Astrocyte (in vitro differentiated cells and primary cell): ENCODE data around the gene PCID2. TPM values are rescaled to one million over a fixed set of nuclear protein-coding genes. Genes with fewer than 3 reads are reported as not detected.

Experiments
- DNase-seq: peaks from one replicate; pipeline ENCODE4 v3.0.0-alpha.2; 2010; ENCODE audit warnings: low read depth
- FAIRE-seq: peaks from 2 replicates; lab custom pipeline; 2011; peaks lifted over from hg19 to GRCh38; lab: Jason Lieb, UNC
- H2AFZ ChIP-seq: 2 replicates; pipeline ENCODE4 v1.6.0; 2012; ENCODE audit warnings: low read depth, low read length, inconsistent platforms
- H3K27ac ChIP-seq: 2 replicates; pipeline ENCODE4 v1.5.1; 2011; ENCODE audit warnings: low read depth, low read length, inconsistent platforms
- H3K27me3 ChIP-seq: 2 replicates; pipeline ENCODE4 v1.6.0; 2011; ENCODE audit warnings: low read length, inconsistent platforms; ENCODE audit not compliant: insufficient read depth
- H3K36me3 ChIP-seq: 2 replicates; pipeline ENCODE4 v1.5.1; 2011; ENCODE audit warnings: low read length, inconsistent platforms; ENCODE audit not compliant: insufficient read depth
- H3K4me1 ChIP-seq: 2 replicates; pipeline ENCODE4 v1.5.1; 2011; ENCODE audit warnings: low read length, inconsistent platforms; ENCODE audit not compliant: insufficient read depth
- H3K4me2 ChIP-seq: 2 replicates; pipeline ENCODE4 v1.6.0; 2012; ENCODE audit warnings: low read length, inconsistent platforms
- H3K4me3 ChIP-seq: 2 replicates; pipeline ENCODE4 v1.5.1; 2011; ENCODE audit warnings: low read depth, mild to moderate bottlenecking, low read length, inconsistent platforms; ENCODE audit not compliant: insufficient read depth
- H3K79me2 ChIP-seq: 2 replicates; pipeline ENCODE4 v1.6.0; 2012; ENCODE audit warnings: mild to moderate bottlenecking, low read length, inconsistent platforms; ENCODE audit not compliant: insufficient read depth
- H3K9ac ChIP-seq: 2 replicates; pipeline ENCODE4 v1.6.0; 2012; ENCODE audit warnings: mild to moderate bottlenecking, low read length, inconsistent platforms
- H3K9me3 ChIP-seq: 2 replicates; pipeline ENCODE4 v1.5.1; 2012; ENCODE audit warnings: low read depth, mild to moderate bottlenecking, low read length, inconsistent platforms; ENCODE audit not compliant: insufficient read depth
- H4K20me1 ChIP-seq: 2 replicates; pipeline ENCODE4 v1.6.0; 2012; ENCODE audit warnings: low read length, inconsistent platforms; ENCODE audit not compliant: insufficient read depth
- H3K27ac Mint-ChIP-seq: one replicate; pipeline ENCODE4 v1.8.0; 2021; ENCODE audit warnings: mild to moderate bottlenecking, mixed read lengths; ENCODE audit not compliant: unreplicated experiment
- H3K27me3 Mint-ChIP-seq: one replicate; pipeline ENCODE4 v1.8.0; 2021; ENCODE audit warnings: low read depth, mixed read lengths; ENCODE audit not compliant: unreplicated experiment
- H3K36me3 Mint-ChIP-seq: one replicate; pipeline ENCODE4 v1.8.0; 2021; ENCODE audit warnings: low read depth, mixed read lengths; ENCODE audit not compliant: unreplicated experiment
- H3K4me1 Mint-ChIP-seq: one replicate; pipeline ENCODE4 v1.8.0; 2021; ENCODE audit warnings: low read depth, mixed read lengths; ENCODE audit not compliant: unreplicated experiment
- H3K4me3 Mint-ChIP-seq: one replicate; pipeline ENCODE4 v1.8.0; 2021; ENCODE audit warnings: mild to moderate bottlenecking, moderate library complexity, mixed read lengths; ENCODE audit not compliant: unreplicated experiment
- H3K9me3 Mint-ChIP-seq: one replicate; pipeline ENCODE4 v1.8.0; 2021; ENCODE audit warnings: mild to moderate bottlenecking, mixed read lengths; ENCODE audit not compliant: unreplicated experiment
- EZH2 ChIP-seq: IDR thresholded peaks from 2 replicates; pipeline ENCODE4 v1.6.1; 2012; ENCODE audit warnings: mild to moderate bottlenecking, low read length, inconsistent platforms; ENCODE audit not compliant: insufficient read depth
- total RNA-seq: library from RNA; stranded (reverse); gene quantifications from 2 replicates; pipeline ENCODE4 v1.2.1, GENCODE V29; 2021
- TF ChIP-seq, protein P1 (sequence below): IDR thresholded peaks from 2 replicates; pipeline ENCODE4 v1.5.1; 2011; ENCODE audit warnings: low read depth, mild to moderate bottlenecking, inconsistent platforms, low read length, moderate library complexity; ENCODE audit not compliant: insufficient read depth

The PCID2 gene
- total RNA-seq, 1 donor from 2014 or later, result 31.5 TPM

GRCh38 chr13:113239986-113240385 is 31.5 kb upstream of the PCID2 start:
- Mint-ChIP-seq H3K36me3 (peaks cover 3% of the 10 kb centered on the region), H3K9me3 (no peaks in the 10 kb centered on the region), H3K4me1 (peaks cover 2% of the 10 kb centered on the region), H3K4me3 (no peak overlapping the region), H3K27me3 (no peaks in the 10 kb centered on the region), H3K27ac (no peak overlapping the region)
- Histone ChIP-seq H3K4me1 (no peaks in the 10 kb centered on the region), H3K27me3 (no peaks in the 10 kb centered on the region), H3K9ac (no peak overlapping the region), H3K27ac (no peak overlapping the region), H3K79me2 (no peaks in the 10 kb centered on the region), H3K4me2 (no peak overlapping the region), H2AFZ (no peak overlapping the region), H3K9me3 (no peaks in the 10 kb centered on the region), H3K4me3 (no peak overlapping the region), H4K20me1 (peaks cover 3% of the 10 kb centered on the region), H3K36me3 (peaks cover 52% of the 10 kb centered on the region)
- no peak for FAIRE-seq
- TF ChIP-seq EZH2, result no peak
- TF ChIP-seq, protein P1, sequence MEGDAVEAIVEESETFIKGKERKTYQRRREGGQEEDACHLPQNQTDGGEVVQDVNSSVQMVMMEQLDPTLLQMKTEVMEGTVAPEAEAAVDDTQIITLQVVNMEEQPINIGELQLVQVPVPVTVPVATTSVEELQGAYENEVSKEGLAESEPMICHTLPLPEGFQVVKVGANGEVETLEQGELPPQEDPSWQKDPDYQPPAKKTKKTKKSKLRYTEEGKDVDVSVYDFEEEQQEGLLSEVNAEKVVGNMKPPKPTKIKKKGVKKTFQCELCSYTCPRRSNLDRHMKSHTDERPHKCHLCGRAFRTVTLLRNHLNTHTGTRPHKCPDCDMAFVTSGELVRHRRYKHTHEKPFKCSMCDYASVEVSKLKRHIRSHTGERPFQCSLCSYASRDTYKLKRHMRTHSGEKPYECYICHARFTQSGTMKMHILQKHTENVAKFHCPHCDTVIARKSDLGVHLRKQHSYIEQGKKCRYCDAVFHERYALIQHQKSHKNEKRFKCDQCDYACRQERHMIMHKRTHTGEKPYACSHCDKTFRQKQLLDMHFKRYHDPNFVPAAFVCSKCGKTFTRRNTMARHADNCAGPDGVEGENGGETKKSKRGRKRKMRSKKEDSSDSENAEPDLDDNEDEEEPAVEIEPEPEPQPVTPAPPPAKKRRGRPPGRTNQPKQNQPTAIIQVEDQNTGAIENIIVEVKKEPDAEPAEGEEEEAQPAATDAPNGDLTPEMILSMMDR, result no peak
- no peak for DNase-seq

DNA sequence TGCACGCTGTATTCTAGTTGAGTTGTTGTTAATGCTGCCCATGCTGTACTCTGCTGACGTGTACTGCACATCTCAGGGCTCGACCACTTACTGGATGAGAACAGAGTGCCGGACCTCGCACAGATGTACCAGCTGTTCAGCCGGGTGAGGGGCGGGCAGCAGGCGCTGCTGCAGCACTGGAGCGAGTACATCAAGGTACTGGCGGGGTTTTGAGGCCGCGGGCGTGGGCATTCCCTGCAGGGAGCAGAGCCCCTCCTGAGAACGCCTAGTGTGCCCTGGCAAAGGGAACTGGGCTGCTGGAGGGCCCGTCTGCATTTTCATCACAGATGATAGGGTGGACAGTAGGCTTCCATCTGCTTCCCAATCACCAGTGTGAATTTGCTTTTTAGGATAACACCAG is 30.9 kb upstream of the PCID2 start:
- Mint-ChIP-seq H3K27me3 (no peaks in the 10 kb centered on the region), H3K27ac (no peak overlapping the region), H3K4me1 (peaks cover 2% of the 10 kb centered on the region), H3K4me3 (no peak overlapping the region), H3K9me3 (no peaks in the 10 kb centered on the region), H3K36me3 (peaks cover 3% of the 10 kb centered on the region)
- H2AFZ ChIP-seq, result no peak overlapping the region
- no peak for FAIRE-seq
- no peaks in the 10 kb centered on the region for H3K9me3 ChIP-seq
- DNase-seq, result no peak
- no peak overlapping the region for H3K4me2 ChIP-seq
- TF ChIP-seq, protein P1, result no peak
- TF ChIP-seq EZH2, result no peak
- peaks cover 3% of the 10 kb centered on the region for H4K20me1 ChIP-seq
- no peaks in the 10 kb centered on the region for H3K27me3 ChIP-seq
- H3K4me3 ChIP-seq, result no peak overlapping the region
- no peaks in the 10 kb centered on the region for H3K79me2 ChIP-seq
- H3K27ac ChIP-seq, result no peak overlapping the region
- no peaks in the 10 kb centered on the region for H3K4me1 ChIP-seq
- H3K9ac ChIP-seq, result no peak overlapping the region
- H3K36me3 ChIP-seq, result peaks cover 52% of the 10 kb centered on the region

- peaks cover 51% of the 10 kb centered on the region for H3K36me3 ChIP-seq
Measured at GRCh38 chr13:113238536-113238935, 30.1 kb upstream of the PCID2 start.

More at GRCh38 chr13:113238536-113238935, 30.1 kb upstream of the PCID2 start:
- Mint-ChIP-seq H3K4me1 (peaks cover 2% of the 10 kb centered on the region), H3K27ac (no peak overlapping the region), H3K4me3 (no peak overlapping the region), H3K36me3 (peaks cover 6% of the 10 kb centered on the region), H3K27me3 (no peaks in the 10 kb centered on the region), H3K9me3 (no peaks in the 10 kb centered on the region)
- Histone ChIP-seq H3K79me2 (no peaks in the 10 kb centered on the region), H2AFZ (no peak overlapping the region), H4K20me1 (peaks cover 3% of the 10 kb centered on the region), H3K9me3 (no peaks in the 10 kb centered on the region), H3K4me2 (no peak overlapping the region), H3K27me3 (no peaks in the 10 kb centered on the region), H3K27ac (no peak overlapping the region), H3K4me1 (no peaks in the 10 kb centered on the region), H3K9ac (no peak overlapping the region), H3K4me3 (no peak overlapping the region)
- FAIRE-seq (no peak), DNase-seq (no peak)
- TF ChIP-seq, protein P1, result no peak
- TF ChIP-seq EZH2, result no peak
